DOHH2 (cell line): ENCODE data around the gene ANXA4.
"Not testable (repeated sequence)": the region's sequence is repeated elsewhere in the genome, so short reads cannot be mapped to it uniquely, and the experiment has no call there.

ENCODE experiments used
- H3F3A ChIP-seq: fragments of 200-600 bp; sonication (generic), shearing (Covaris generic); 2 replicates; pipeline ENCODE4 v1.6.0; 2016; ENCODE audit warnings: antibody characterized with exemption, mild to moderate bottlenecking; ENCODE audit not compliant: control insufficient read depth, insufficient read depth
- H3K27ac ChIP-seq: fragments of 200-600 bp; sonication (generic); 2 replicates; pipeline ENCODE4 v1.5.1; 2014; ENCODE audit warnings: low read depth, mild to moderate bottlenecking, low read length, moderate library complexity
- H3K27me3 ChIP-seq: fragments of 200-600 bp; sonication (generic); 2 replicates; pipeline ENCODE4 v1.6.1; 2014; ENCODE audit warnings: mild to moderate bottlenecking, low read length, mixed read lengths; ENCODE audit not compliant: control insufficient read depth
- H3K36me3 ChIP-seq: fragments of 200-600 bp; sonication (generic); 2 replicates; pipeline ENCODE4 v1.6.1; 2014; ENCODE audit warnings: mild to moderate bottlenecking, low read length, moderate library complexity, mixed read lengths; ENCODE audit not compliant: control insufficient read depth
- H3K4me1 ChIP-seq: fragments of 200-600 bp; sonication (generic); 2 replicates; pipeline ENCODE4 v1.6.1; 2014; ENCODE audit warnings: mild to moderate bottlenecking, low read length, mixed read lengths; ENCODE audit not compliant: control insufficient read depth
- H3K4me2 ChIP-seq: fragments of 200-600 bp; sonication (generic); 2 replicates; pipeline ENCODE4 v1.6.0; 2014; ENCODE audit warnings: mild to moderate bottlenecking, low read length, moderate library complexity
- H3K4me3 ChIP-seq: fragments of 200-600 bp; sonication (generic); 2 replicates; pipeline ENCODE4 v1.5.1; 2014; ENCODE audit warnings: mild to moderate bottlenecking, low read length, mixed read lengths
- H3K79me2 ChIP-seq: fragments of 200-600 bp; sonication (generic); 2 replicates; pipeline ENCODE4 v1.6.1; 2014; ENCODE audit warnings: mild to moderate bottlenecking, low read length, mixed read lengths; ENCODE audit not compliant: control insufficient read depth
- H3K9me2 ChIP-seq: fragments of 200-600 bp; sonication (generic); replicated peaks from 2 replicates; pipeline ENCODE4 v1.6.1; 2014; ENCODE audit warnings: mild to moderate bottlenecking, low read length, mixed read lengths; ENCODE audit not compliant: control insufficient read depth
- H3K9me3 ChIP-seq: fragments of 200-600 bp; sonication (generic); 2 replicates; pipeline ENCODE4 v1.6.1; 2014; ENCODE audit warnings: antibody characterized with exemption, low read length, mixed read lengths; ENCODE audit not compliant: control insufficient read depth, insufficient read depth
- H4K20me1 ChIP-seq: fragments of 200-600 bp; sonication (generic); 2 replicates; pipeline ENCODE4 v1.6.0; 2014; ENCODE audit warnings: low read depth, mild to moderate bottlenecking, antibody characterized with exemption, low read length, moderate library complexity; ENCODE audit not compliant: control insufficient read depth, insufficient read depth
- CTCF ChIP-seq: fragments of 200-600 bp; sonication (generic); IDR thresholded peaks from one replicate; pipeline ENCODE4 v1.5.1; 2014; ENCODE audit warnings: antibody characterized with exemption, mild to moderate bottlenecking, low read depth, low read length; ENCODE audit not compliant: poor library complexity, severe bottlenecking
- EZH2phosphoT487 ChIP-seq: fragments of 200-600 bp; sonication (generic); IDR thresholded peaks from 2 replicates; pipeline ENCODE4 v1.6.1; 2017; ENCODE audit warnings: borderline replicate concordance, mild to moderate bottlenecking, antibody characterized with exemption, low read length, moderate library complexity, mixed read lengths

The ANXA4 gene

GRCh38 chr2:69773206-69773605 lies 31.3 kb downstream of the ANXA4 start:
- Histone ChIP-seq H3K4me1 (peaks cover 12% of the 10 kb centered on the region), H3K27ac (no peak overlapping the region), H3K4me3 (no peak overlapping the region), H3K9me3 (no peaks in the 10 kb centered on the region), H3K79me2 (no peaks in the 10 kb centered on the region), H3K27me3 (no peaks in the 10 kb centered on the region), H3F3A (no peaks in the 10 kb centered on the region), H3K9me2 (no peaks in the 10 kb centered on the region), H3K4me2 (no peak overlapping the region), H3K36me3 (no peaks in the 10 kb centered on the region), H4K20me1 (no peaks in the 10 kb centered on the region)
- TF ChIP-seq EZH2phosphoT487 (no peak), CTCF (no peak)

GRCh38 chr2:69774258-69774983 lies 32.5 kb downstream of the ANXA4 start:
- not testable (repeated sequence) for H3K4me2 ChIP-seq, H4K20me1 ChIP-seq, H3K79me2 ChIP-seq, H3K36me3 ChIP-seq, H3K27ac ChIP-seq, H3K9me2 ChIP-seq, H3F3A ChIP-seq, H3K4me3 ChIP-seq, H3K27me3 ChIP-seq, H3K9me3 ChIP-seq
- H3K4me1 ChIP-seq, result peaks cover 12% of the 10 kb centered on the region

- Histone ChIP-seq H3K27me3 (no peaks in the 10 kb centered on the region), H3F3A (no peaks in the 10 kb centered on the region), H3K27ac (no peak overlapping the region; the same call in 1 of the 2 replicates), H3K4me1 (peaks cover 12% of the 10 kb centered on the region), H3K36me3 (no peaks in the 10 kb centered on the region), H4K20me1 (no peaks in the 10 kb centered on the region), H3K9me2 (no peaks in the 10 kb centered on the region), H3K79me2 (no peaks in the 10 kb centered on the region), H3K4me3 (peak overlapping the region; percentile 9), H3K9me3 (no peaks in the 10 kb centered on the region), H3K4me2 (peak overlapping the region; percentile 31)
- TF ChIP-seq EZH2phosphoT487 (no peak), CTCF (no peak)
These were observed 33.3 kb downstream of the ANXA4 start for GRCh38 chr2:69774984-69775982.
